AG09309 (cell line): ENCODE data around the gene KCNIP2.
A peak's percentile ranks its signal among the peaks of the same experiment; 100 is the strongest.

Source experiments
- DNase-seq: peaks from one replicate; pipeline ENCODE4 v3.0.0-alpha.2; 2010; ENCODE audit warnings: low read depth
- H3K4me3 ChIP-seq: 2 replicates; pipeline ENCODE4 v1.5.1; 2011; ENCODE audit warnings: mild to moderate bottlenecking, low read depth, low read length, moderate library complexity; ENCODE audit not compliant: control insufficient read depth
- TF ChIP-seq, protein P1 (sequence below): IDR thresholded peaks from 2 replicates; pipeline ENCODE4 v1.5.1; 2011; ENCODE audit warnings: mild to moderate bottlenecking, low read depth, low read length, inconsistent platforms; ENCODE audit not compliant: insufficient read depth, control insufficient read depth; ENCODE audit errors: missing control alignments

KCNIP2 gene

DNA sequence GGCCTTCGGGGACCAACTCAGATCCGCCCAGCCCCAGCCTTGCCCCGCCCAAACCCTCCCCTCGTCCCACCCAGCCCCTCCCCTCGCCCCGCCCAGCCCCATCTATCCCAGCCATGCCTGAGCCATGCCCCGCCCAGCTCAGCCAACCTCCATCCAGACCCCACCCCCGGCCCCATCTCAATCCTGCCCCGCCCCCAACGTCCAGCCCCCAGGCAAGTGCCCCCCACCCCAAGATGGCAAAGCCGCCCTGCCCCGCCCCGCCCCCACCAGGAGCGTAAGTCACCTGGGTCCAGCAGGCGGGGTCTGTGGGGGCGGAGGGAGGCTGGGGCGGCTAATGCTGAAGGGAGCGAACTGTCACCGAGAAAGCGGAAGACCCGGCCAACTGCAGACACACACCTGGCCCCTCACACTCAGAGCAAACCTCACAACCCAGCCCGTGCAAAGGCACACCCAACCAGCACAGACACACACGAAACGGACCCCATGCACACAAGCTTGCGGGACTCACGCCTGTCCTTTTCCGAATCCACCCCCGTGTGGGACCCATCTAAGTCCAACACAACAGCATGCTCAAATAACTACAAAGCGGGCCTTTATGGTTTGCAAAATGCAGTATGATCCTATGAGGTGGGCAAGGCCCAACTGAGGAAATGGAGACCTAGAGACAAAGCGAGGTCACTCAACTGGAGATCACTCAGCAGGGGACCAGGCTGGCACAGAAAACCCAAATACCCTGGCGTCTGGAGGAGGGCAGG lies 13.9 kb downstream of the KCNIP2 start:
- DNase-seq = no peak
- no peak overlapping the region for H3K4me3 ChIP-seq

DNA sequence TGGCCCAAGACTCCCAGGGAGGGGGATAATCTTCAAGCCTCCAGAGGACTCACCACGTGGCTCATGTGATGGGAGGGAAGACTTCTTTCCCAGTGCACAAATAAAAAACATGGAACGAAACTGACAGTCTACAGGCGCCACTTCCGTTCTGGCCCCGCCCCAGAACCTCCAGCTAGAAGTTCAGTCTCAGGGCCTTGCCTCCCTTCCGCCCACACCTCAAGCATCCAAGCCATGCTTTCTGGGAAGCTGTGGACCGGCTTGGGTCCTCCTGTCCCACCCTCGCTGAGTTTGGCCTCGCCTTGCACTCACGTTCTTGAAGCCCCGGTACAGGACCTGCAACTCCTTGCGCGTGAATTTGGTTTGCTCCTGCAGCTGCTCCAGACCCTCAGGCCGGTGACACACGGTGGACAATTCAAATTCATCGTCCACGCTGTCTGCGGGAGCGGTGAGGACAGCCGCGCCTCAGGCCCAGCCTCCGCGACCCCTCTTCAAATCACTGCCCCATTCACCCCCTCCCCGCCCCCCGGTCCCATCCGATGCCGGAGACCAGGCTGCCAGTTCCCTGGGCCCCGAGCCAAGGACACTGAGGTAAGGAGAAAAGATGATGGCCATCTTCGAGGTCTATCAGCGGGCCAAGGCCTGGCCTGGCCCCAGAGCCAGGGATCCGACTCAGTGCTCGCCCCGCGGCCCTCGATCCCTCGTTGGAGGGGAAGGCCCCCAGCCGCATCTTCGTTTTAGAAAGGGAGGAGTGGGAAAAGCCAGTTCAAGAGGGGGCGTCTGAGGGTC lies 14.6 kb downstream of the KCNIP2 start:
- TF ChIP-seq, protein P1, sequence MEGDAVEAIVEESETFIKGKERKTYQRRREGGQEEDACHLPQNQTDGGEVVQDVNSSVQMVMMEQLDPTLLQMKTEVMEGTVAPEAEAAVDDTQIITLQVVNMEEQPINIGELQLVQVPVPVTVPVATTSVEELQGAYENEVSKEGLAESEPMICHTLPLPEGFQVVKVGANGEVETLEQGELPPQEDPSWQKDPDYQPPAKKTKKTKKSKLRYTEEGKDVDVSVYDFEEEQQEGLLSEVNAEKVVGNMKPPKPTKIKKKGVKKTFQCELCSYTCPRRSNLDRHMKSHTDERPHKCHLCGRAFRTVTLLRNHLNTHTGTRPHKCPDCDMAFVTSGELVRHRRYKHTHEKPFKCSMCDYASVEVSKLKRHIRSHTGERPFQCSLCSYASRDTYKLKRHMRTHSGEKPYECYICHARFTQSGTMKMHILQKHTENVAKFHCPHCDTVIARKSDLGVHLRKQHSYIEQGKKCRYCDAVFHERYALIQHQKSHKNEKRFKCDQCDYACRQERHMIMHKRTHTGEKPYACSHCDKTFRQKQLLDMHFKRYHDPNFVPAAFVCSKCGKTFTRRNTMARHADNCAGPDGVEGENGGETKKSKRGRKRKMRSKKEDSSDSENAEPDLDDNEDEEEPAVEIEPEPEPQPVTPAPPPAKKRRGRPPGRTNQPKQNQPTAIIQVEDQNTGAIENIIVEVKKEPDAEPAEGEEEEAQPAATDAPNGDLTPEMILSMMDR = no peak
- no peak overlapping the region for H3K4me3 ChIP-seq
- DNase-seq = no peak

More for the DNA sequence above, 13.9 kb downstream of the KCNIP2 start:
- TF ChIP-seq, protein P1 = no peak

DNA sequence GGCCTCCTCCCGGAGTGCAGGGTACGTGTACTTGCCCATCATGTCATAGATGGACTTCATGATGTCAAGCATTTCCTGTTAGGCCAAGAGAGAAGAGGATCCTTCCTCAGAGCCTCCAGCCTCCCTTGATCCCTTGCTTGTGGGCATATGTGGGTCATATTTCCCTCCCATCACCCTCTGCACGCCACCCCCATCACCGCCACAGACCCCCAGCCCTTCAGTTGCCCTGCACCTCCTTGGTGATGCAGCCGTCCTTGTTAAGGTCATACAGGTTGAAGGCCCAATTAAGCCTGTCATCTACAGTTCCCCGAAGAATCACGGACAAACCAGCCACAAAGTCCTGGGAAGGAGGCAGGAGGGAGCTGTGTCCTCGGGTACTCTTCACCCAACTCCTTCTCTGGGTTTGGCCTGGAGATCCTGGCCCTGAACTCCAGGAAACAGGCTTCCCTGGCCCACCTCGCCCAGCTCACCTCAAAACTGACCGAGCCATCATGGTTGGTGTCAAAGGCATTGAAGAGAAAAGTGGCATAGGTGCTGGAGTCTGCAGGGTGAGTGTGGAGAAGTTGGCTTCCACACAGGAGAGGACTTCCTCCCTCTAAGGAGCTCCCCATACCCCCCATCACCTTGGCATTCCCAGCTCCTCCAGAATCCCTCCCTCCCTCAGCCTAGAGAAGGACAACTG lies 15.5 kb downstream of the KCNIP2 start:
- DNase-seq = no peak
- no peak overlapping the region for H3K4me3 ChIP-seq
- TF ChIP-seq, protein P1 = no peak

- H3K4me3 ChIP-seq = no peak overlapping the region
- DNase-seq = no peak
- TF ChIP-seq, protein P1 = no peak
Measured at GRCh38 chr10:101826852-101827434, 16.7 kb downstream of the KCNIP2 start.

DNA sequence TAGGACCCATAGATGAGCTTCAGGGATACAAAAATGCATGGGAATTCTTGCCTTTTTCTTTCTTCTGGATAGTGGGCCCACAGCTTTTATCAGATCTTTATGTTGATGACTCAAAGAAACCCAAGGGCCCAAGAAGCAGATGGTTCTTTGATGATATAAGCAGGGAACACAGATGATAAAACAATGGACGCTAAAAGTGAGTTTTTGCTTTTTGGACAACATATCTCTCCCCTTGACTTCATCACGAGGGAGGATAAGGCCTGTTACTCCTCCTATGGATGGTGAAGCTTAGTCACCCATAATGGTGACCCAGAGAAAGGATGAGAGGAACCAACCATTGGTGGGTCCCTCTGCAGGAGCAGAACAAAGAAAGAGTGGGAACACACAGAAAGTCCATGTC lies 18.9 kb downstream of the KCNIP2 start:
- TF ChIP-seq, protein P1 = no peak
- H3K4me3 ChIP-seq = no peak overlapping the region
- no peak for DNase-seq

GRCh38 chr10:101818872-101819633 lies 24.5 kb downstream of the KCNIP2 start:
- peak overlapping the region; percentile 14 for H3K4me3 ChIP-seq
- no peak for DNase-seq
- TF ChIP-seq, protein P1 = no peak
